ENCODE results near the gene MRPL22. TPM values are rescaled to one million over a fixed set of nuclear protein-coding genes. Genes with fewer than 3 reads are reported as not detected.
"Not testable (repeated sequence)": the region's sequence is repeated elsewhere in the genome, so short reads cannot be mapped to it uniquely, and the experiment has no call there.

Gene MRPL22
- polyA plus RNA-seq, 3 donors = 49.6 to 56.9 (median 50.8) TPM

- no peak for DNase-seq (ENCODE audit: extremely low read depth in 1 of 11, low read depth in 9 of 11, low spot score in 4 of 11)
These were observed 17.1 kb upstream of the MRPL22 start for GRCh38 chr5:154923441-154924430.

GRCh38 chr5:154933537-154933936, 7.3 kb upstream of the MRPL22 start:
- no peak for DNase-seq (ENCODE audit: extremely low read depth in 1 of 11, low read depth in 9 of 11, low spot score in 4 of 11)

- no peak for DNase-seq (ENCODE audit: extremely low read depth in 1 of 11, low read depth in 9 of 11, low spot score in 4 of 11)
These were observed 6.0 kb upstream of the MRPL22 start for GRCh38 chr5:154934881-154935280.

GRCh38 chr5:154937186-154937717, 3.6 kb upstream of the MRPL22 start:
- no peak for DNase-seq (ENCODE audit: extremely low read depth in 1 of 11, low read depth in 9 of 11, low spot score in 4 of 11)

GRCh38 chr5:154937718-154938466, 3.0 kb upstream of the MRPL22 start, which contains the start of gene GEMIN5:
Gene GEMIN5, minus strand, starts transcription at chr5:154938211. Its CDS starts 78 bp downstream, at chr5:154938133.
- DNase-seq (ENCODE audit: extremely low read depth in 1 of 11, low read depth in 9 of 11, low spot score in 4 of 11) = peak; percentile 65 to 81 (median 78)

GRCh38 chr5:154939387-154939786, 1.5 kb upstream of the MRPL22 start:
- not testable (repeated sequence) for DNase-seq (ENCODE audit: extremely low read depth in 1 of 11, low read depth in 9 of 11, low spot score in 4 of 11)

GRCh38 chr5:154940375-154940771, 500 bp upstream of the MRPL22 start:
- no peak for DNase-seq (ENCODE audit: extremely low read depth in 1 of 11, low read depth in 9 of 11, low spot score in 4 of 11)

GRCh38 chr5:154943527-154943926, 2.7 kb downstream of the MRPL22 start:
- DNase-seq (ENCODE audit: extremely low read depth in 1 of 11, low read depth in 9 of 11, low spot score in 4 of 11) = no peak

- DNase-seq (ENCODE audit: extremely low read depth in 1 of 11, low read depth in 9 of 11, low spot score in 4 of 11) = no peak
These were observed 3.8 kb downstream of the MRPL22 start for GRCh38 chr5:154944716-154945115.

- no peak for DNase-seq (ENCODE audit: extremely low read depth in 1 of 11, low read depth in 9 of 11, low spot score in 4 of 11)
These were observed 4.9 kb downstream of the MRPL22 start for GRCh38 chr5:154945695-154946301.

GRCh38 chr5:154947778-154948177, 6.9 kb downstream of the MRPL22 start:
- DNase-seq (ENCODE audit: extremely low read depth in 1 of 11, low read depth in 9 of 11, low spot score in 4 of 11) = no peak

GRCh38 chr5:154948313-154948712, 7.4 kb downstream of the MRPL22 start:
- no peak for DNase-seq (ENCODE audit: extremely low read depth in 1 of 11, low read depth in 9 of 11, low spot score in 4 of 11)

- DNase-seq (ENCODE audit: extremely low read depth in 1 of 11, low read depth in 9 of 11, low spot score in 4 of 11) = no peak
These were observed 8.9 kb downstream of the MRPL22 start for GRCh38 chr5:154949781-154950180.

GRCh38 chr5:154956712-154957111, 15.8 kb downstream of the MRPL22 start:
- no peak for DNase-seq (ENCODE audit: extremely low read depth in 1 of 11, low read depth in 9 of 11, low spot score in 4 of 11)

- no peak for DNase-seq (ENCODE audit: extremely low read depth in 1 of 11, low read depth in 9 of 11, low spot score in 4 of 11)
These were observed 21.6 kb downstream of the MRPL22 start for GRCh38 chr5:154962494-154962893.

GRCh38 chr5:154966081-154966841, 25.4 kb downstream of the MRPL22 start:
- DNase-seq (ENCODE audit: extremely low read depth in 1 of 11, low read depth in 9 of 11, low spot score in 4 of 11) = no peak

- DNase-seq (ENCODE audit: extremely low read depth in 1 of 11, low read depth in 9 of 11, low spot score in 4 of 11) = no peak
These were observed 26.0 kb downstream of the MRPL22 start for GRCh38 chr5:154966874-154967273.

GRCh38 chr5:154967421-154968024, 26.6 kb downstream of the MRPL22 start:
- DNase-seq (ENCODE audit: extremely low read depth in 1 of 11, low read depth in 9 of 11, low spot score in 4 of 11) = no peak
